TTC549 (cell line): ENCODE data around the gene WARS2.
"Not testable (repeated sequence)": the region's sequence is repeated elsewhere in the genome, so short reads cannot be mapped to it uniquely, and the experiment has no call there.

Experiments used
- FAIRE-seq: peaks from 2 replicates; lab custom pipeline; 2012; peaks lifted over from hg19 to GRCh38; lab: Jason Lieb, UNC

The WARS2 gene

GRCh38 chr1:119139403-119139802, 1.1 kb downstream of the WARS2 start:
- FAIRE-seq: no peak

- no peak for FAIRE-seq
These were observed 4.1 kb downstream of the WARS2 start for GRCh38 chr1:119136401-119136800.

- no peak for FAIRE-seq
These were observed 6.5 kb downstream of the WARS2 start for GRCh38 chr1:119133987-119134386.

- no peak for FAIRE-seq
These were observed 8.3 kb downstream of the WARS2 start for GRCh38 chr1:119132179-119132578.

- FAIRE-seq: no peak
These were observed 14.6 kb downstream of the WARS2 start for GRCh38 chr1:119125874-119126273.

GRCh38 chr1:119124764-119125163, 15.7 kb downstream of the WARS2 start:
- no peak for FAIRE-seq

GRCh38 chr1:119121872-119122271, 18.6 kb downstream of the WARS2 start:
- not testable (repeated sequence) for FAIRE-seq

GRCh38 chr1:119116725-119117124, 23.7 kb downstream of the WARS2 start:
- no peak for FAIRE-seq

- FAIRE-seq: no peak
These were observed 24.7 kb downstream of the WARS2 start for GRCh38 chr1:119115736-119116135.

- FAIRE-seq: no peak
These were observed 25.1 kb downstream of the WARS2 start for GRCh38 chr1:119115311-119115710.

GRCh38 chr1:119114786-119115185, 25.7 kb downstream of the WARS2 start:
- FAIRE-seq: no peak

GRCh38 chr1:119112791-119113190, 27.7 kb downstream of the WARS2 start:
- FAIRE-seq: no peak

GRCh38 chr1:119112244-119112643, 28.2 kb downstream of the WARS2 start:
- FAIRE-seq: no peak

GRCh38 chr1:119108988-119109387, 31.5 kb downstream of the WARS2 start:
- no peak for FAIRE-seq

GRCh38 chr1:119103764-119104163, 36.7 kb downstream of the WARS2 start:
- peak; percentile 75 for FAIRE-seq

GRCh38 chr1:119102051-119102450, 38.4 kb downstream of the WARS2 start:
- FAIRE-seq: no peak

- FAIRE-seq: no peak
These were observed 38.9 kb downstream of the WARS2 start for GRCh38 chr1:119101563-119101962.

- no peak for FAIRE-seq
These were observed 40.7 kb downstream of the WARS2 start for GRCh38 chr1:119099775-119100174.

GRCh38 chr1:119097380-119097779, 43.1 kb downstream of the WARS2 start:
- FAIRE-seq: no peak

GRCh38 chr1:119093721-119094120, 46.7 kb downstream of the WARS2 start:
- no peak for FAIRE-seq

- FAIRE-seq: no peak
These were observed 48.8 kb downstream of the WARS2 start for GRCh38 chr1:119091618-119092017.

- FAIRE-seq: no peak
These were observed 50.2 kb downstream of the WARS2 start for GRCh38 chr1:119090250-119090649.

GRCh38 chr1:119086830-119087229, 53.6 kb downstream of the WARS2 start:
- no peak for FAIRE-seq

GRCh38 chr1:119084798-119085197, 55.7 kb downstream of the WARS2 start:
- FAIRE-seq: no peak

GRCh38 chr1:119083980-119084379, 56.5 kb downstream of the WARS2 start:
- no peak for FAIRE-seq
